ENCODE results near the gene UBE2R2.

UBE2R2 gene

DNA sequence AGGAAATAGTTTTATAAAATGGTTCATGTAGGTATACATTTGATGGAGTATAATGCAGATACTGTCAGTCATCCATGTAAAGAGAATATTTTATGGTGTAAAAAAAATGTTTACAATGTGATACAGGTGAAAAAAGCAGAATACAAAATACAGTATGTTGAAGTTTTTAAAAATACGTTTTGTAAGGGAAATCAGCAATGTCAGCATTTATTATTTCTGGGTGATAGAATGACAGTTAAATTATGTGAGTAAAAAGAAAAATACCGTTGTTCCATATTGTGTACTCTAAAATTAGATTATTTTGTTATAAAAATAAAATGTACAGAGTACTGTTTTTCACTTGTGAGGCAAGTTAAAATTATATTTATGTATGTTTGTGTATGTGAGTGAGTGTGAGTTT is 69.0 kb downstream of the UBE2R2 start:
- DNase-seq: no peak

DNA sequence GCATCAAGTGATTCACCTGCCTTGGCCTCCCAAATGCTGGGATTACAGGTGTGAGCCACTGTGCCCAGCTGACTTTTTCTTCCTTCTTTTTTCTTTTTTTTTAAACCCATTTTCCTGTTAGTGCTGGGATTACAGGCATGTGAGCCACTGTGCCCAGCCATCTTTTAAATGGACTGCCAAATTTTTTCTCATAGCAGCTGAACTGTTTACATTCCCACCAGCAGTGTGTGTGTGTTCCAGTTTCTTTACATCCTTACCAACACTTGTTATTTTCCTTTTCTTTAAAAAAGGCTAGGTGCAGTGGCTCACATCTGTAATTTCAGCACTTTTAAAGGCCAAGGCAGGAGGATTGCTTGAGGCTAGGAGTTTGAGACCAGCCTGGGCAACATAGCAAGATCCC is 76.9 kb downstream of the UBE2R2 start:
- DNase-seq: no peak

DNA sequence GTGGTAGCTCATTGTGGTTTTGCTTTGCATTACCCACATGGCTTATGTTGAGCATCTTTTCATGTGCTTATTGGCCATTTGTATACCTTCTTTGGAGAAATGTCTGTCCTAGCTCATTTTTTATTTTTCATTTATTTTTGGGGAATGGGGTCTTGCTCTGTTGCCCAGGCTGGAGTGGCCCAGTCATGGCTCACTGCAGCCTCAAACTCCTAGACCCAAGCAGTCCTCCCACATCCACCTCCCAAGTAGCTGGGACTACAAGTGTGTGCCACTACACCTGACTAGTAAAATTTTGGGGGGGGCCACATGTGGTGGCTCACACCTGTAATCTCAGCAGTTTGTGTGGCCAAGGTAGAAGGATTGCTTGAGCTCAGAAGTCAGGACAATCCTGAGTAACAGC is 77.4 kb downstream of the UBE2R2 start:
- DNase-seq: no peak

DNA sequence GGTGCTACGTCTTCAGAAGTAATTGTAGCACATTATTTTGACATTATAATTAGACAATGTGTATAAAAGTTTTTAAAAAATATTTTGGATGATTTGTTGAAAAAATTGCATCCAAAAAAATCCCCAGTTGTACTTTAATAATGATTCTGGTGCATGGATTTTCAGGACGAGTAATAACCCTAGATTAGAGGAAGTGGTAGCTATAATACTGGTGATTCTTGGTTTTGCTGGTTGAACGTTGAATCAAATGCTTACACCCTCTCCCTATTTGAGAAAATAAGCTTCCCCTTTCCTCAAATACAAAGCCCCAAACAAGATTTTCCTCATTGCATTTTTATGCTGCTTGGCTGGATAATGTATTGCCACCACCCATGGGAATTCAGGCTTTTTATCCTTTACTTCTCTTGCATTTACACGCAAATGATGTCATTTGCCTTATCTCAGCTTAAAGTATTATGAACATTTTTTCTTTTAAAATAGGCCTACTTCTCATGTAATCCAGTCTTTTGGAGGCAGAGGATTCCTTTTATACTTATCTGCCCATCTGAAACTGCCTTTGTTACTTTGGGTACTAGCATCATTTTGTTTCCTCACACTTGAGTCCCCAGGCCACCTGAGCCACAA is 86.3 kb downstream of the UBE2R2 start:
- DNase-seq: no peak

DNA sequence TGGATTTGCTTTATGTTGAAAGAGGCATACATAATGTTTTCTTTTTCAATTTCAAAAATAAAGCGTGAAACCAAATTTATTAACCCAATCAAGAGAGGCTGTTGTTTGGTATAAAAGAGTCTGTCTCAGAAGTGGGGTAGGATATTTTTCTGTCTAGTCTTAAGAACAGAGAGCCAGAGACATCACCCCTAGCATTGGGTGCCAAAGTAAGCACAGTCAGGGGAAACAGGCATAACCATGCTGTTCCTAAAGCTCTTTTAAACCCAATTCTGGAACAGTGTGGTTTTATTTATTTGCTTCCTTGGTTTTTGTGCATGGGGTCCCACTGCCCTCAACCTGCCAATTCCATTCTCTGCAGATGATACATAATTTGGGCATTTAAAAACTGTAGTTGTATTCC is 88.2 kb downstream of the UBE2R2 start:
- no peak for DNase-seq

DNA sequence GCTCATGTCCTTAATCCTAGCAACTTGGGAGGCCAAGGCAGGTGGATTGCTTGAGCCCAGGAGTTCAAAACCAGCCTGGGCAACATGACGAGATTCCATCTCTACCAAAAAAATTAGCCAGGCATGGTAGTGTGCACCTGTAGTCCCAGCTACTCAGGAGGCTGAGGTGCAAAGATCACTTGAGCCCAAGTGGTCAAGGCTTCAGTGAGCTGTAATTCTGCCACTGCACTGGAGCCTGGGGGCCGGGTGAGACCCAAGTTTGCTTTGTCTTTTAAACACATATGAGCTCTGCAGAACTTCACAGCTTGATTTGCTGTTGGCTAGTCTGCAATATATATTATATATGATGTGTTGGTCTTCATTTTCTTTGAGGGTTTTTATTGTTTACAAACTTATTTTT is 89.8 kb downstream of the UBE2R2 start:
- no peak for DNase-seq

DNA sequence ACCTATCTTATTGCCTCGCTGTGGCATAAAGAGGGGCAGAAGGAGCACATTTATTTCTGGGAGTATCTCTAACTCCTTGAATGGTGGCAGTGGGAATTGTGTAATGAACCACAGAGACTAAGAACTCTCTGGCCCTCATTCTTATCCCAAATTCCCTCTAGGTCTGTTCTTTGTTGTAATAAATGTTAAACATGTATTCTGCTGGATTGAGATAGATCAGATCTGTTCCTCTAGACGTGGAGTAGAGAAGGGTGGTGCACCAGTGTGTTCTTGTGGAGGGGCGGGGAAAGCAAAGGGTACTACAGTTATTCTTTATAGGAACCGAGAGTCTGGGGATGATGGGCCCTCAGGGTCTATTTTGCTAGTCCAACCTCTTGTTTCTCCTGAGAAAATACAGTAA is 90.4 kb downstream of the UBE2R2 start:
- DNase-seq: no peak

DNA sequence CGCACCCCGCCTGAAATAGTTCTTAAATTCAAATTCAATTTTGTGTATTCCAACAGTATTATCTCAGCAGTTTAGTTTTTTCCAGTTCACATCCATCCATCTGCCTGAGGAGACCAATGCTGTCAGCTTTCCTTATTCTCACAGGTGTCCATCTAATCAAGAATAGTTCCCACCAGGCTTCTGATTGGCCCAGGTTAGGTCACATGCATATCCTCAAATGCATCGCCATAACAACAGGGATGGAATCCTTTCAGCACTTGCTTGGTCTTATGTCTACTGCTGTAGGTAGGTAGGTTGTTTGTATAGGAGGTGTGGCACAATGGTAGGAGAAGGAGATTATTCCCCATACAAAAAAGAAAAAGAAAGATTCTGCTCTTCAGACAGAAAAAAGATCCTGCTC is 91.2 kb downstream of the UBE2R2 start:
- no peak for DNase-seq

DNA sequence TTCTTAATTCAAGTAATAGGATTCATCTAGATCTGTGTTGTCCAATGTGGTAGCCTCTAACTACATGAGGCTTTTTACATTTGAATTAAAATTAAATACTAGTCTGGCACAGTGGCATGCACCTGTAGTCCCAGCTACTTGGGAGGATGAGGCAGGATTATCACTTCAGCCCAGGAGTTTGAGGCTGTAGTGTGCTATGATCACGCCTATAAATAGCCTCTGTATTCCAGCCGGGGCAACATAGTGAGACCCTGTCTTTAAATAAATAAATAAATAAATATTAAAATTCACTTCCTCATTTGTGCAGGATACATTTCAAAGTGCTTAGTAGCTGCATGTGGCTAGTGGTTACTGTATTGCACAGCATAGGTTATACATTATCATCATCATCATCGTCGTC is 91.8 kb downstream of the UBE2R2 start:
- DNase-seq: no peak

DNA sequence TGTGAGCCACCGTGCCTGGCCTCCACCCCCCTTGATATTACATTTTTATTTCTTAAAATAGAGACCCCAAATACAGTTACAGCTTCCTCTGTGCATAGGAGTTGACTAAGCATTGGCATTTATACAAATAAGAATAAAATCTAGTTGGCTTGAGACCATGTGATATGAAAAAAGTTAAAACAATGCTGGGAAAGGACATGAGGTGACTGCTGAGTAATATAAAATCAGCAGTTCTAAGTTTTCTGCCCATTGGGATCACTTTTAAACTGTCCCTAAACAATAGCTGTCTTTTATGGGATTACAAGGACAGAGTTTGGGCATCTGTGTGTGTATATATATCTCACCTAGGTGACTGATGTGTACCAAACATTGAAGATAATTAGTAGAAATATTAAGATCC is 96.6 kb downstream of the UBE2R2 start:
- no peak for DNase-seq

DNA sequence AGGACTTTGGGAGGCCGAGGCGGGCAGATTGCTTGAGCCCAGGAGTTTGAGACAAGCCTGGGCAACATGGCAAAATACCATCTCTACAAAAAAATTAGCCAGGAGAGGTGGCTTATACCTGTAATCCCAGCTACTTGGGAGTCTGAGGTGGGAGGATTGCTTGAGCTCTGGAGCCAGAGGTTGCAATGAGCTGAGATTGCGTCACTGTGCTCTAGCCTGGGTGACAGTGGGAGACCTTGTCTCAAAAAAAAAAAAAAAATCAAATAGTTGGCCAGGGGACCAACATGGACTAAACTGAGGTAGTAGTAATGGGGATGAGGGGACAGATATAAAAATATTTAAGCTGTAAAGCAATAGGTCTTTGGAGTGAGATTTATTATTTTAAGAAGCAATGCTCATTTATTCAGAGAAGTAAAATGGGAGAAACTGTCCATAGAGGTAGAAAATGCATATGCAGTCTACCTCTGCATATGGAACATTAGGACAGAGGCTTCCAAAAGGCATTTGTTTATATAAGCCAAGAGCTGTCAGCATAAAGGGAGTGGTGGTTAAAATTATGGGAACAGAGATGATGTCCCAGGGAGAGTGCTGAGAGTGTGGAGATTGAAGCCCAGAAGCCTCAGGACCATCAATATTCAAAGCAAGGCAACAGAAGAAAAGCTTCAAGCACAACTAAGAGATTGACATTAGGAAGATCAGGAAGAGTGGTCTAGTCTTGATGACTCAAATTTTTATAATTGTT is 98.1 kb downstream of the UBE2R2 start:
- DNase-seq: no peak

DNA sequence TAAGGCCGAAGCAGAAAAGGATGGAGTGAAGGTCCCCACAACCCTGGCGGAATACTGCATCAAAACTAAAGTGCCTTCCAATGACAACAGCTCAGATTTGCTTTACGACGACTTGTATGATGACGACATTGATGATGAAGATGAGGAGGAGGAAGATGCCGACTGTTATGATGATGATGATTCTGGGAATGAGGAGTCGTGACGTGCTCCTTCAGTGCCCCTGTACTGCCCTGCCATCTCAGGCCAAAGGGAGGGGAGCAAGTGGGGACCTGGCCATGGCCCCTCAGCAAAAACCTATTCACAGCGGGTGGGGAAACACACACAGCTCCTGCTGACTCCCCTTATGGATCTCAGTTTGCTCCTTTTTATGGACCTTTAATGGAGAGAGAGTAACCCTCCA is 100.1 kb downstream of the UBE2R2 start:
- DNase-seq: no peak

DNA sequence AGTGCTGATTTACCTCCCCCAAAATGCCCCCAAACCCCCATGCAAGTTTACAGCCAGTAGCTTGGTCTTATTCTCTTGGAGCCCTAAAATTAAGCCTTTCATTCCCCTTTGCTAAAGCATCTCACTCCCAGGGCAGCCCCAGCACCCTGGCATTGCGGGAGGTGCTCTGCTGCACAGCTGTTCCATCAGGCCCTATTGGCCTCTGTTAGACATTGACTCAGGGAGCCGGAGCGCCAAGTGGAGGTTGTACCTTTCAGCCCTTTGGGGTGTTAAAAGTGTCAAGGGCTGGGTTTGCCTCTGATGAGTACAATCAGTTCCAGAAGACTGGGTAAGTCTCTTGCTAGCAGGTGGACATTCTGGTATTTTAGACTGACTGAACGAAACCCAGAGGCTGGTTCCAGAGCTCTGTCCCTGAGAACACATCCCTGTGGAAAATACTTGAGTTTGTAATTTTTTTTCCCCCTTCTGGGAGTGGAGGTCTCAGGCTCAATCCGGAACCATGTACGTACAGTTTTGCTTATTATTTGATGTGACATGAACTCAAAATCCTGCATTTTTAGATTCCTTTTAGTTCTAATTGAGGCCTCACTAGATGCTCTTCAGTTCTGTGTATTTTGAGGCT is 102.4 kb downstream of the UBE2R2 start:
- no peak for DNase-seq

DNA sequence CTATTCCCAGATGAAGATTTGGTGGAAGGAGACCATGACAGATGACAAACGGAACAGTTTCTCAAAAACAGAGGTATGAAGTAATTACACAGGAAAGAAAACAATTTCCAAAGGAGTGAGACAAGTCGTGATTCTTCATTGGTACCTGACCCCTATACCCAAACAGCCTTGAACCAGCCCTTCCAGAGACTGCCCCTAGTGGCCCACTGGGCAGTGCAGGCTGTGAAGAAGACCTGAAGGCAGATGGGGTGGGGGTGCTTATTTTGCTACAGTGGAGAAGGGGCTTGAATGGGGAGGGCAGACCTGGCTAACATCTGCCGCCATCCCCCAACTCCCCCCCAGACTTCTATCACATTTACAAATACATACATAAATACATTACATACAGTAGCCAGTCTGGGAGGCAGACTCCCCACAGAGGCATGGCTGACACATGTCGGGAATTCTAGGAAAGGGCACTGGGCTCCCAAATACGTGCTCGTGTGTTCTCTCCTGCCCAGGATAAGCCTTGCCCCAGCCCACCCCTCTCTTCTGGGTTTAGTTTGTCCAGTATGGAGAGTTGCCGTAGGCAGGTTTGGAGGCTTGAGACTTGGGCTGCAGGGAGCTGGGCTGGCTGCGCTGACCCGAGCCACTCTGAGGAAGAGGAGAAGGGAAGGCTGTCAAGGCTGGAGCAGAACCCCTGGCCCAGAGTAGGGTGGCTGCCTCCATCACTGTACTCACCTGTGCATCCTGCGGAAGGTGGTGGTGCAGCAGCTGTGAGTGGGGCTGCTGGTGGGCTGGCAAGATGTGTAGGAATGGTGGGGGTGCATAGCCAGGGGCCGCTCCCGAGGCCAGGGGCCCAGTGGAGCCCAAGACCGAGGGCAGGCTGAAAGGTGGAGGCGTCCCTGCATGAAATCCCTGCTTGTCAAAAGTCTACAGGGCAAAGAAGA is 105.3 kb downstream of the UBE2R2 start:
- no peak for DNase-seq

DNA sequence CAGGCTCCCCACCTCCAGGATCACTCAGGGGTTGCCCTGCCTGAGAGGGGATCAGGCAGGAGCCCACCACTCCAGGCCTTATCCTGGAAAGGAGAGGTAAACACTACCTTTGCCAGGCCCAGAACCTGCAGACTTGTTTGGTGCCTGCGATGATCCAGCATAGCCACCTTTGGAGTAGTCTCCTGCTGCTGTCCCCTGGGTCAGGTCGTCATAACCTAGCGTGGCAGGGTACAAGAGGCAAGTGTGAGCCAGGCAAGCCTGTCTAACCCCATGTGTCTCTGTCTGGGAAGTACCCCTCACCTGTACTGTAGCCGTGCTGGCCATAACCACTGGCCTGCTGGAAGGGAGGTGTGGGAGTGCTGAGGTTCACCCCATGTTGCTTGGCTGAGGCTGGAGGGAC is 106.1 kb downstream of the UBE2R2 start:
- DNase-seq: no peak

DNA sequence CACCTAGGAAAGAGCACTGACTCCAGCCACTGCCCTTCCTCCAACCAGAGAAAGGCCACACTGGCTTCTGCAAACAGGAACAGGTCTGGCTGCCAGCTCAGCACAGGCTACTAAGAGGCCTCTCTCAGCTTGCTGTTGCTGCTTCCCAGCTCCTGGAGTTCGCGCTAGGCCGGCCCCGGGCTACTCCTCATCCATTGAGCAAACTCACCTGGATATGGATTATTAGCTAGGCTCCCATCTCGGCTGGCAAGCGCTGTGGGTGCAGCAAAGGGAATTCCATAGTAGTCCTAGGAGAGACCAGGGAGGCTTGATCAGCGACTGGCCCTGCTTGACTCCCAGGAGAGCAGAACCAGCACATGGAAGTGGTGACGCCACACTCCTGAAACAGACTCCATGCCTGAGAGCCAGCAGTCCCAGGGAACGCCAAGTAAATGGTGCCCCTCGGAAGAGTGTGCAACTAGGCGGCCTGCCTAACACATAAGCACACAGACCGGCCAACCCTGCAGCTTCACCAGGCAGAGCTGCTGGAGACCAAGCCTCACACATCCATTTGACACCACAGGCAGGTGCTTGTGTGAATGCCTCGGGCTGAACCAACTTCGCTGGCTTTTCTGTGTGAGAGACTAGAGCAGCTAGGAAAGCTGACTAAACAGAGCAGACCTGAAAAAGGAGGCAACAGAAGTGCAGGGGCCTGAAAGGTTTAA is 107.2 kb downstream of the UBE2R2 start:
- DNase-seq: no peak

DNA sequence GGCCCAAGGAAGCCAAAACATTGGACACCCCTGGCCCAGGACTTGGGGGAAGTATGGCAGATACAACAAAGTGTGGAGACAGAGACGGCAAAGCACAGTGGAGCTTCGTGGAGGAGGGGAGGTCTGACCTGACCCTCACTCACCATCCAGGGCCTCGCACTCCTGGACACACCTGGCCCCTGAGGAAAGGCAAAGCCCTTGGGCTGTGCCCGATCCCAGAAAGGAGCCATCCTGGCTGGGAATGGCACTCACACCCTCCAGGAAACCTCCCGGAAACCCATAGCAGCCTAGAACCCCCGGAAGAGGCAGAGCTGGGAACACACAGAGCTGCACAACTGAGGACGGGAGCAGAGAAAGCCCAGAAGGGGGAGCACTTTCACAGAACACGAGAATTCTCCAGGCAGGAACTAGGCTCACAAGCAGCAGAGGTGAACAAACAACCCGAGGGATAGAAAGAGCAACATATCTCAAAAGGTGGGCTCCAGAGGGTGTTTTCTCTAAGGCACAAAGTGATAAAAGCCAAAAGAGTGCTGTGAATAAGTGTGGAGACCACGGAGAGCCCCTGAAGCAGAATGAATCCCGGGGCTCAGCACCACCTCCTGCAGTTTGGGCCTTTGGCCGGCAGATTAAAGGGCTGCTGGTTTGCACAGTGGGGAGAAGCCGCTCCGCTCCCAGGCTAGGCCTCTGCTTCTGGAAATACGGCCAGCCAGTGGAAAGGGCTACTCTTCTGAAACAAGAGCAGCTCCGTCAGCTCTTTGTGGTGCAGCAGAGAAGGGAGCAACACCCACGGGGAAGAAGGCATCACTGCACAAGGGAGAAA is 108.2 kb downstream of the UBE2R2 start:
- DNase-seq: no peak

DNA sequence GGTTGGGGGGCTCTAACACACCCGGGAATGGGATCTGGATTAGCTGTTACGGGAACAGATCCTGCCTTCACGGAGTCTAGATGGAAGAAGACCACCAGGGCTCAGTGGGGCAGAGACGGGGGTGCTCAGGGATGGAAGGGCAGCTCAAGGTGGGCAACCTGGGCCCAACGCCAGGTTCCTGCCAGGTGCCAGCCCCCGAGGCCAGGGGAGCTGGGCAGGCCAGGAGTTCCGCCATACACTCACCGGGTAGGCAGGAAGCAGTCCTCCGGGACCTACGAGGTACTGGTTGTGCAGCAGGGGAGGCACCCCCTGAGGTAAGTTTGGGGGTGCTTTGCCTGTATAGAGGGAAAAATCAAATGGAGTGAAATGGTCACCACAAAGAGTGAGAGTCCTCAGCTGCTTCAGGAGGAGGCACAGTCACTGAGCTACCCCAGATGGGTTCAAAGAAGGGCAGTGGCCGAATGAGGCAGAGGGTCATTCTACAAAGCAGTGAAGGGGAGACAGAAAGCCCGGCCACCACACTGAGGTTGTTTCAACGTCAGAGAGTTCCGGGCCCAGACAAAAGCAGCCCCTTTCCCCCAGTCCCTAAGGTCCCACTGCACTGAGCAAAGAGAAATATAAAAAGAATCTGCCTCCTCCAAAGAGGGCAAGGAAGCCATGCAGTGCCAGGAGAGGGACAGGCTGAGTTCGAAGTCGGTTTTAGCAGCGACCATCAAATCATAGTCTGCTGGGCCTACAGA is 110.0 kb downstream of the UBE2R2 start:
- DNase-seq: no peak

DNA sequence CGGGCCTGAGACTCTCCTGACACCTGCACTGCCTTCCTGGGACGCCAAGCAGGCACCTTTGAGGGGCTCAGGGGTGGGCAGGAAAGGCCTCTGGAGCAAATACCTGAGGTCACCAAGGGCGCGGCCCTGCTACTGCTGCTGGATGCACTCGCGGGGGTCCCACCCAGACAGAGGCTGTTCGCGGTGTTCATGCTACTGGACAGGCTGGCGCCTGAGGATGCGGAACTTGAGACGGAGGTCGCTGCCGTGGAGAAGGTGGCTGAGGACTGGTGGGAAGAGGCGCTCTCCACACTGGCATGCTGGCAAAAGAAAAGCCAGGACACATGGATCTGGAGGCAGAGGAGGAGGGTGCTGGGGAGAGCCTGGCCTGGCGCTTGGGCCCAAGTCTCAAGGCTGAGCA is 110.7 kb downstream of the UBE2R2 start:
- DNase-seq: no peak

DNA sequence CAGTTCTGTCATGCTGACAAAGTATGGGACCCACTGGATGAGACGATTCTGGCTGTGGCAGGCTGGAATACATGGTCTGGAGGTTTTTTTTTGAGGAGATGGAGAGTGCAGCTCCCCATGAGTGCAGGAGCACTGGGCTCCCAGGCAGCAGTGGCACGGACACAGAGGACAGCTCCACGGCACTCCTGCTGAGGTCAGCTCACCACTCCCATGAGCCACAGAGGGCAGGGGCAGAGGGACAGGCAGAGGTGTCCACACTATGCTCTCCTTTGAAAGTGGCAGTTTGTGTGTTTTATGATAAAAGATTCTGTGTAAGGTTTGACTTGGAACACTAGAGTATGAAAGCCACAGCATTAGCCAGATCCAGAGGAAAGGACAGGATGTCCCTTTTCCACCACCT is 114.4 kb downstream of the UBE2R2 start:
- DNase-seq: no peak

All from NCI-H1092 (cell line).